Measurements from ENCODE around the gene FAM156A. TPM values are rescaled to one million over a fixed set of nuclear protein-coding genes. Genes with fewer than 3 reads are reported as not detected.
A peak's percentile ranks its signal among the peaks of the same experiment; 100 is the strongest.
"Not testable (repeated sequence)": the region's sequence is repeated elsewhere in the genome, so short reads cannot be mapped to it uniquely, and the experiment has no call there.

The FAM156A gene
- total RNA-seq, 4 donors from 2014 or later = 8.0 to 14.5 (median 8.8) TPM

GRCh38 chrX:52979993-52980392 is 21.7 kb upstream of the FAM156A start:
- intact Hi-C loops (cut with DNase I) = no loop called here
- Histone ChIP-seq H3K36me3 (no peaks in the 10 kb centered on the region), H3K27ac (replicated peaks in 1 of 4) (peak overlapping the region in 1 of 4 donors; percentile 19), H3K9me3 (no peaks in the 10 kb centered on the region), H3K4me1 (peaks cover 0 to 33% (median 15%) of the 10 kb centered on the region in 4 donors), H3K27me3 (peaks cover 0 to 4% (median 0%) of the 10 kb centered on the region in 4 donors), H3K4me3 (no peak overlapping the region)
- 90% methylated on average over 4 of the region's 4 CpGs for WGBS
- no peak for TF ChIP-seq POLR2AphosphoS5 (IDR thresholded peaks at IDR 0.05)
- TF ChIP-seq, protein P1, sequence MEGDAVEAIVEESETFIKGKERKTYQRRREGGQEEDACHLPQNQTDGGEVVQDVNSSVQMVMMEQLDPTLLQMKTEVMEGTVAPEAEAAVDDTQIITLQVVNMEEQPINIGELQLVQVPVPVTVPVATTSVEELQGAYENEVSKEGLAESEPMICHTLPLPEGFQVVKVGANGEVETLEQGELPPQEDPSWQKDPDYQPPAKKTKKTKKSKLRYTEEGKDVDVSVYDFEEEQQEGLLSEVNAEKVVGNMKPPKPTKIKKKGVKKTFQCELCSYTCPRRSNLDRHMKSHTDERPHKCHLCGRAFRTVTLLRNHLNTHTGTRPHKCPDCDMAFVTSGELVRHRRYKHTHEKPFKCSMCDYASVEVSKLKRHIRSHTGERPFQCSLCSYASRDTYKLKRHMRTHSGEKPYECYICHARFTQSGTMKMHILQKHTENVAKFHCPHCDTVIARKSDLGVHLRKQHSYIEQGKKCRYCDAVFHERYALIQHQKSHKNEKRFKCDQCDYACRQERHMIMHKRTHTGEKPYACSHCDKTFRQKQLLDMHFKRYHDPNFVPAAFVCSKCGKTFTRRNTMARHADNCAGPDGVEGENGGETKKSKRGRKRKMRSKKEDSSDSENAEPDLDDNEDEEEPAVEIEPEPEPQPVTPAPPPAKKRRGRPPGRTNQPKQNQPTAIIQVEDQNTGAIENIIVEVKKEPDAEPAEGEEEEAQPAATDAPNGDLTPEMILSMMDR (IDR thresholded peaks at IDR 0.05) = no peak
- TF ChIP-seq EP300 (IDR thresholded peaks at IDR 0.05) = no peak
- TF ChIP-seq POLR2A (IDR thresholded peaks at IDR 0.05; ENCODE audit: low read depth) = no peak
- no peak for DNase-seq (ENCODE audit: extremely low spot score)

DNA sequence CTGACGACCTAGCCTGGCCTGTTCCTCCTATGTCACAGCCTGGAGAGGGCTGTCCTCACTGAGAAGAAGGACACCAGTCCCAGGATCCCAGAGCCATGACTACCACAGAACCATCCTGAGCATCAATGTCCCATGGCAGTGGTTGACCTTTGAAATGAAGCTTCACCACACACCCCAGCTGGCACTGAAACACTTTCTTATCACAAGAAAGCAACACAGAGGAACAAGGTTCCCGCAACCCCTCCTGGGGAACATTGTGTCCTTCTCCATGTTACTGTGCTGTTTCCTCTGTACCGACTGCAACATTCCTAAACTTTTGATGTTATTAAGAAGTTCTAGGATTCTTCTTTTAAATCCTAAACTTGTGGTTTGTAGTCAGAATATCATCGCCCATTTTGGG is 21.2 kb upstream of the FAM156A start:
- Histone ChIP-seq H3K9me3 (no peaks in the 10 kb centered on the region), H3K4me1 (peaks cover 0 to 32% (median 14%) of the 10 kb centered on the region in 4 donors), H3K4me3 (no peak overlapping the region), H3K36me3 (no peaks in the 10 kb centered on the region), H3K27ac (replicated peaks in 1 of 4) (no peak overlapping the region), H3K27me3 (peaks cover 0 to 4% (median 0%) of the 10 kb centered on the region in 4 donors)
- WGBS = 65% methylated on average over 4 of the region's 4 CpGs
- intact Hi-C loops (cut with DNase I) = no loop called here
- TF ChIP-seq POLR2A (IDR thresholded peaks at IDR 0.05; ENCODE audit: low read depth) (no peak), EP300 (IDR thresholded peaks at IDR 0.05) (no peak), POLR2AphosphoS5 (IDR thresholded peaks at IDR 0.05) (no peak)
- TF ChIP-seq, protein P1 (IDR thresholded peaks at IDR 0.05) = no peak
- no peak for DNase-seq (ENCODE audit: extremely low spot score)

DNA sequence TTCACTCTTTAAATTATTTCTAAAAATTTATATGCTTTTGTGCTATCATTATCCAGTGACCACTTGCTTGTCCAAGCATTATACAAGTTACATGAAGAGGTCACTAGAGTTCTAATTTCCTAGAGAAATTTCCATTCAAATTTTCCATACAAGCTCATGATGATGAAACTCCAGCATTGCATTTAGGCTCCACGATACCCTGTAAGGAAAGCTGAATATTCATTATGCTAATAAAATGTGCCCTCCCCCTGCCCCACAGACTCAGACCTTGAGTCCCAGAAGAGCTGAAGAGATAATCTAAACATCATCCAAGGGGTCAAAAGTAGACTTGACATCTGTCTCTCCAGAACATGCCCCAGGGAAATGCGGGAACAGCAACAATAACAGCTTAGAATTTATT is 19.6 kb upstream of the FAM156A start:
- Histone ChIP-seq H3K9me3 (no peaks in the 10 kb centered on the region), H3K36me3 (no peaks in the 10 kb centered on the region), H3K27ac (replicated peaks in 1 of 4) (no peak overlapping the region), H3K4me3 (no peak overlapping the region), H3K4me1 (peaks cover 0 to 16% (median 3%) of the 10 kb centered on the region in 4 donors), H3K27me3 (peaks cover 0 to 4% (median 0%) of the 10 kb centered on the region in 4 donors)
- no peak for DNase-seq (ENCODE audit: extremely low spot score)
- 76% methylated on average over 2 of the region's 2 CpGs for WGBS
- intact Hi-C loops (cut with DNase I) = no loop called here
- TF ChIP-seq EP300 (IDR thresholded peaks at IDR 0.05) (no peak), POLR2A (IDR thresholded peaks at IDR 0.05; ENCODE audit: low read depth) (no peak)
- TF ChIP-seq, protein P1 (IDR thresholded peaks at IDR 0.05) = no peak

DNA sequence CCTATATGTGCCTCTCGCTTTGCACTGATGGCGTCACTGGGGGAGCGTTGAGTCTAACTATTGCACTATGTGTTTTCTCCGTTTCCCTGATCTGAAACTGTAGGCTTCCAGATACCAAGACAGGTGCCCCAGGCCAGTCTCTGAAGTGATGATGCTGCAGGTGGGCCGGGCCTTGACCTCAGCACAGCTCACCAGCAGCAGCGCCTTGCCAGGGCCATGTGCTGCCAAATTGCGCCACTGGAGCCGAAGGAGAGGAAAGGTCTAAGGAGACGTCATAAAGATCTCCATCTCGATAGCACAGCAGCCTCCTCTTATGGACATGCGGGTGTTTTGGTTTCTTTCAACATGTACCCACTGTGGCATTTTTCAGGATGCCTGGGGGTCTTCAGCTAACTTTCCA is 17.3 kb upstream of the FAM156A start:
- intact Hi-C loops (cut with DNase I); H3K9me3 ChIP-seq; H3K27me3 ChIP-seq; H3K36me3 ChIP-seq; DNase-seq (ENCODE audit: extremely low spot score); H3K27ac ChIP-seq (replicated peaks in 1 of 4); H3K4me3 ChIP-seq: not testable (repeated sequence)
- peaks cover 0 to 13% (median 0%) of the 10 kb centered on the region in 4 donors for H3K4me1 ChIP-seq
- 85% methylated on average over 10 of the region's 11 CpGs for WGBS

DNA sequence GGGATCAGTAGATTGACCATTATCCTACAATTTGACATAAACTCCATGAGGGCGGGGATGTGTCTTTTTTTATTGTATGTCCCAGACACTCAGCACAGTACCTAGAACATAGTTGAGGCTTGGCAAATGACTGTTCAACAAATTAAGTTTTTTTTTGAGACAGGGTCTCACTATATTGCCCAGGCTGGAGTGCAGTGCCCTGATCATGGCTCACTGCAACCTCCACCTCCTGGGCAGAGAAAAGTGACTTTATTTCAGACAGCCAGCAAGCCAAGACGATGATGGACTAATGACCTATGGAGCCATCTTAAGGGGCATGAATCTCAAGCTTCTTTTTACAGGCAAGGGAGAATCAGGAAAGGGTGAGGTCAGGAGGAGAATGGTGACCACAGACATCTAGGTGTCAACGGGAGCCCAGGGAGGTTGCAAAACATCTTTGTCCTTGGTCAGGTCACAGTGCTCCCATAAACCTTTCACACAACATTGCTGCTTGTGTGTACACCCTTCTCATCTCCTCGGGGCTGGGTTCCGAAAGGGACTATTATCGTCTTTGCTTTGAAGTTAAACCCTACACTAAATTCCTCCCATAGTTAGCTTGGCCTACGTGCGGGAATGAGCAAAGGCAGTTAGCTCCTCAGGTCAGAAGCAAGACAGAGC is 16.1 kb upstream of the FAM156A start:
- DNase-seq (ENCODE audit: extremely low spot score); intact Hi-C loops (cut with DNase I); H3K4me1 ChIP-seq; H3K27me3 ChIP-seq; H3K4me3 ChIP-seq; H3K9me3 ChIP-seq; H3K36me3 ChIP-seq; H3K27ac ChIP-seq (replicated peaks in 1 of 4): not testable (repeated sequence)
- 77% methylated on average over 8 of the region's 8 CpGs for WGBS

DNA sequence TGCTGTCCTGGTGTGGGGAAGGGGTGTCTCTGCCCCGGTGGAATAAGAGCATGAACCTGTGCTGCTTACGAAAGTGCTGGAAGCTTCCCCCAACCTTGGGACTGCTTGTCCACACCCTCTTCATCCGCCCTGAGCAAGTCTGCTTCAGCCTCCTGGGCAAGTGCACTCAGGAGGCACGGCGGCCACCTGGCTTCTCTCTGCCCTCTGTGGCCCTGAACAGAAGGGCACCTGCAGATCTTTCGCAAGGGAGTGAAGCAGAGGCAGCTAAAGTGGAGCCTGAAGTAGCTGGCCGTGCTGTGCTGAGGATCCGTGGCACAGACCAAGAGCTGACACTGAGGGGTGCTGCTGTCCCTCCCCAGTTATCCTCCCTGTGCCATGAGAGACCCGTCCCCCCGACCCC is 9.6 kb upstream of the FAM156A start:
- H3K4me1 ChIP-seq; intact Hi-C loops (cut with DNase I); H3K27me3 ChIP-seq; H3K4me3 ChIP-seq; H3K36me3 ChIP-seq; H3K27ac ChIP-seq (replicated peaks in 1 of 4); H3K9me3 ChIP-seq; DNase-seq (ENCODE audit: extremely low spot score): not testable (repeated sequence)
- WGBS = no CpG with 5 or more reads among the region's 10 CpGs

DNA sequence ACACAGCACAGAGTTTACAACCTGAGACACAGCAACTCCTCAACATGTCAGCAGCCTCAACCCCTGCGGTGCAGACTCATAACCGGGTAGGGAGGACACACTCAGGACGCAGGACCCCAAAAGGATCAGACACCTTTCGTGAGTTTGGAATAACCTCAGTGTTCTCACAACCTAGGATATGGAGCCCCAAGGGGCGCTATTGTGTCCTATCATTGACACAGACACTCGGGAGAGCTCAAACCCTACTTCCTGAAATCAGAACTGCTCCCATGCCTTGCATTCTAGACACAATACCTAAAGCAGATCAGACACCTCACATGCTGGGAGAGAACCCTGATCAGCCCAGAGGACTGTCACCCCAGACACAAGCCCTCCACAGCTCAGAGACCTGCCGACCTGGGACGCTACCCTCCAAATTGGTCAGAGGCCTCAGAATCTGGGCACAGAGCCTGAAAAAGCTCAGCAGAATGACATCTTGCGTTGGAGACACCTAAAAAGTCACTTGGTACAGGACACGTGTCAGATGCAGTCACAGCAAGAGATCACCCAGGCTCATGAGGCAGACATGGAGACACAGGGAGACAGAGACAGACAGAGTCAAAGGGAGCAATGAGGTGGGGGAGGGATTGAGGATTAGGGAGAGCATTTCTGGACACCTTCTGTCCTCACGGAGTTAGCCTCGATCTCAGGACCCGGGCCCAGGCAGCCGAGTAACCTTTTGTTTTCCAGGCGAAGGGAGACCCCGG is 8.8 kb upstream of the FAM156A start:
- H3K36me3 ChIP-seq; H3K4me1 ChIP-seq; intact Hi-C loops (cut with DNase I); DNase-seq (ENCODE audit: extremely low spot score); H3K27me3 ChIP-seq; H3K9me3 ChIP-seq; H3K4me3 ChIP-seq; H3K27ac ChIP-seq (replicated peaks in 1 of 4): not testable (repeated sequence)
- no CpG with 5 or more reads among the region's 16 CpGs for WGBS

- H3K36me3 ChIP-seq; intact Hi-C loops (cut with DNase I); H3K27me3 ChIP-seq; H3K9me3 ChIP-seq; H3K4me1 ChIP-seq; H3K4me3 ChIP-seq; H3K27ac ChIP-seq (replicated peaks in 1 of 4); DNase-seq (ENCODE audit: extremely low spot score): not testable (repeated sequence)
- no CpG with 5 or more reads among the region's 7 CpGs for WGBS
These were observed 643 bp upstream of the FAM156A start for GRCh38 chrX:52958961-52959360.

- DNase-seq (ENCODE audit: extremely low spot score); H3K9me3 ChIP-seq; H3K36me3 ChIP-seq; H3K27ac ChIP-seq (replicated peaks in 1 of 4); H3K4me1 ChIP-seq; H3K27me3 ChIP-seq; H3K4me3 ChIP-seq; intact Hi-C loops (cut with DNase I): not testable (repeated sequence)
- WGBS = no CpG with 5 or more reads among the region's 10 CpGs
These were observed 8.4 kb downstream of the FAM156A start for GRCh38 chrX:52949884-52950283.

Measured in esophagus muscularis mucosa (tissue), 4 donors.